HepG2 (cell line): ENCODE measurements around the gene PCSK5. TPM values are rescaled to one million over a fixed set of nuclear protein-coding genes. Genes with fewer than 3 reads are reported as not detected.
A peak's percentile ranks its signal among the peaks of the same experiment; 100 is the strongest.

ENCODE experiments used
- ATF2 ChIP-seq: sonication (generic); formaldehyde crosslinking; IDR thresholded peaks from 2 replicates; pipeline ENCODE4 v1.4.0; 2020; ENCODE audit warnings: missing genetic modification reagents
- CAMTA2 ChIP-seq: sonication (generic); formaldehyde crosslinking; IDR thresholded peaks from 2 replicates; pipeline ENCODE4 v1.4.0; 2020; ENCODE audit warnings: mild to moderate bottlenecking, missing genetic modification reagents, borderline replicate concordance
- ELF4 ChIP-seq: sonication (generic); formaldehyde crosslinking; IDR thresholded peaks from 2 replicates; pipeline ENCODE4 v1.5.0; 2020; ENCODE audit warnings: missing genetic modification reagents, mild to moderate bottlenecking, moderate library complexity, borderline replicate concordance
- FOXA3 ChIP-seq: IDR thresholded peaks from 2 replicates; pipeline ENCODE4 v1.6.1; 2016; ENCODE audit warnings: missing genetic modification reagents, missing compliant biosample characterization
- HDAC6 ChIP-seq: fragments of 200-600 bp; sonication (generic); IDR thresholded peaks from 2 replicates; pipeline ENCODE4 v1.7.0; 2017; ENCODE audit warnings: mild to moderate bottlenecking, antibody characterized with exemption, low read length, low read depth
- HIC2 ChIP-seq: sonication (generic); formaldehyde crosslinking; IDR thresholded peaks from 2 replicates; pipeline ENCODE4 v1.9.0; 2022; ENCODE audit warnings: low read depth, missing genetic modification reagents
- LRRFIP1 ChIP-seq: sonication (generic); formaldehyde crosslinking; conservative IDR thresholded peaks from 2 replicates; pipeline ENCODE4 v1.4.0; 2020; ENCODE audit warnings: missing genetic modification reagents
- MED8 ChIP-seq: sonication (generic); formaldehyde crosslinking; IDR thresholded peaks from 2 replicates; pipeline ENCODE4 v1.8.1; 2023; ENCODE audit warnings: mild to moderate bottlenecking, missing genetic modification reagents; ENCODE audit not compliant: insufficient replicate concordance
- PHB2 ChIP-seq: fragments of 450-650 bp; IDR thresholded peaks from 2 replicates; pipeline ENCODE4 v1.6.1; 2018; ENCODE audit not compliant: partially characterized antibody
- SALL2 ChIP-seq: sonication (generic); formaldehyde crosslinking; IDR thresholded peaks from 2 replicates; pipeline ENCODE4 v1.8.1; 2023; ENCODE audit warnings: mild to moderate bottlenecking, missing genetic modification reagents, inconsistent platforms
- SMAD3 ChIP-seq: sonication (generic); formaldehyde crosslinking; IDR thresholded peaks from 2 replicates; pipeline ENCODE4 v1.4.0; 2020; ENCODE audit warnings: missing genetic modification reagents
- TBX3 ChIP-seq: fragments of 450-650 bp; IDR thresholded peaks from 2 replicates; pipeline ENCODE4 v1.6.1; 2017; ENCODE audit warnings: antibody characterized with exemption, mild to moderate bottlenecking, inconsistent platforms, borderline replicate concordance
- ZFP1 ChIP-seq: IDR thresholded peaks from 2 replicates; pipeline ENCODE4 v1.6.1; 2016
- ZIK1 ChIP-seq: sonication (generic); formaldehyde crosslinking; IDR thresholded peaks from 2 replicates; pipeline ENCODE4 v1.5.0; 2020; ENCODE audit warnings: mild to moderate bottlenecking, low read depth, missing genetic modification reagents, borderline replicate concordance
- ZNF367 ChIP-seq: sonication (generic); formaldehyde crosslinking; IDR thresholded peaks from 2 replicates; pipeline ENCODE4 v1.4.0; 2020; ENCODE audit warnings: missing genetic modification reagents, borderline replicate concordance
- ZNF432 ChIP-seq: sonication (generic); formaldehyde crosslinking; IDR thresholded peaks from 2 replicates; pipeline ENCODE4 v1.5.0; 2020; ENCODE audit warnings: missing genetic modification reagents, mild to moderate bottlenecking, borderline replicate concordance
- ZNF543 ChIP-seq: sonication (generic); formaldehyde crosslinking; IDR thresholded peaks from 2 replicates; pipeline ENCODE4 v1.4.0; 2020; ENCODE audit warnings: mild to moderate bottlenecking, missing genetic modification reagents
- ZNF644 ChIP-seq: IDR thresholded peaks from 2 replicates; pipeline ENCODE4 v1.6.1; 2016; ENCODE audit warnings: low read depth
- ZNF839 ChIP-seq: sonication (generic); formaldehyde crosslinking; IDR thresholded peaks from 2 replicates; pipeline ENCODE4 v1.4.0; 2020; ENCODE audit warnings: missing genetic modification reagents, mild to moderate bottlenecking, borderline replicate concordance
- polyA plus RNA-seq, 8 experiments: library from polyadenylated mRNA; depleted of rRNA in 3 of 8; stranded (reverse) in 7 of 8; unstranded in 1 of 8; fragments of >200 nt; fragmentation: Illumina TruSeq in 4 of 8; extraction: Trizol in 4 of 8; gene quantifications; 2 replicates each; pipeline versions ENCODE4 v1.2.1 to v1.2.3, GENCODE V29; 2011 to 2016; ENCODE audit warnings: low read depth in 4 of 8, missing spikeins in 1 of 8, mixed read lengths in 1 of 8; ENCODE audit not compliant: insufficient read depth in 1 of 8
- total RNA-seq, 5 experiments: library from RNA; depleted of rRNA; stranded (reverse); fragments of >200 nt; fragmentation: Illumina TruSeq; extraction: Trizol; gene quantifications; 2 replicates each; pipeline ENCODE4 v1.2.3, GENCODE V29; 2016; ENCODE audit warnings: low read depth in 1 of 5
- TF ChIP-seq, protein P1 (sequence below): sonication (generic); formaldehyde crosslinking; IDR thresholded peaks from 2 replicates; pipeline ENCODE4 v1.5.0; 2020; ENCODE audit warnings: mild to moderate bottlenecking, missing genetic modification reagents
- TF ChIP-seq, protein P2 (sequence below): sonication (generic); formaldehyde crosslinking; IDR thresholded peaks from 2 replicates; pipeline ENCODE4 v1.5.0; 2020; ENCODE audit warnings: missing genetic modification reagents

Gene PCSK5
- total and polyA plus RNA-seq, 2 of the 13 experiments (the other 11 are each of a cell fraction or from before 2014, with no cell fraction given): 0.55 to 0.66 TPM

DNA sequence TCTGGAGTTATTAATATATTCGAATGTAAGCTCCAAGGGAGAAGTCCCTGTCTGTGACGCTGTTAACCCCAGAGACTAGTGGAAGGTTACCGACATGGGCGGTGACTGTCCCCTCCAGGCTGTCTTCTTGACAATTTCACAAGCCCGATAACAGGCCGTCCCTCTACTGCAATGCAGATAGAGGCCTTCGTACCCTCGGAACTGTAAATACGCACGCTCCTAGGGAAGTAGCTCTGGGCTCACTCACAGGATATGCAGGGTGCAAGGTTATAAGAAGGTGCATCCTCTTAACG is 504.4 kb downstream of the PCSK5 start (continued):
- TF ChIP-seq, protein P1, sequence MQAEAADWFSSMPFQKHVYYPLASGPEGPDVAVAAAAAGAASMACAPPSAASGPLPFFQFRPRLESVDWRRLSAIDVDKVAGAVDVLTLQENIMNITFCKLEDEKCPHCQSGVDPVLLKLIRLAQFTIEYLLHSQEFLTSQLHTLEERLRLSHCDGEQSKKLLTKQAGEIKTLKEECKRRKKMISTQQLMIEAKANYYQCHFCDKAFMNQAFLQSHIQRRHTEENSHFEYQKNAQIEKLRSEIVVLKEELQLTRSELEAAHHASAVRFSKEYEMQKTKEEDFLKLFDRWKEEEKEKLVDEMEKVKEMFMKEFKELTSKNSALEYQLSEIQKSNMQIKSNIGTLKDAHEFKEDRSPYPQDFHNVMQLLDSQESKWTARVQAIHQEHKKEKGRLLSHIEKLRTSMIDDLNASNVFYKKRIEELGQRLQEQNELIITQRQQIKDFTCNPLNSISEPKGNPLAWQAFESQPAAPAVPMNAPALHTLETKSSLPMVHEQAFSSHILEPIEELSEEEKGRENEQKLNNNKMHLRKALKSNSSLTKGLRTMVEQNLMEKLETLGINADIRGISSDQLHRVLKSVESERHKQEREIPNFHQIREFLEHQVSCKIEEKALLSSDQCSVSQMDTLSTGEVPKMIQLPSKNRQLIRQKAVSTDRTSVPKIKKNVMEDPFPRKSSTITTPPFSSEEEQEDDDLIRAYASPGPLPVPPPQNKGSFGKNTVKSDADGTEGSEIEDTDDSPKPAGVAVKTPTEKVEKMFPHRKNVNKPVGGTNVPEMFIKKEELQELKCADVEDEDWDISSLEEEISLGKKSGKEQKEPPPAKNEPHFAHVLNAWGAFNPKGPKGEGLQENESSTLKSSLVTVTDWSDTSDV: no peak
- TF ChIP-seq, protein P2, sequence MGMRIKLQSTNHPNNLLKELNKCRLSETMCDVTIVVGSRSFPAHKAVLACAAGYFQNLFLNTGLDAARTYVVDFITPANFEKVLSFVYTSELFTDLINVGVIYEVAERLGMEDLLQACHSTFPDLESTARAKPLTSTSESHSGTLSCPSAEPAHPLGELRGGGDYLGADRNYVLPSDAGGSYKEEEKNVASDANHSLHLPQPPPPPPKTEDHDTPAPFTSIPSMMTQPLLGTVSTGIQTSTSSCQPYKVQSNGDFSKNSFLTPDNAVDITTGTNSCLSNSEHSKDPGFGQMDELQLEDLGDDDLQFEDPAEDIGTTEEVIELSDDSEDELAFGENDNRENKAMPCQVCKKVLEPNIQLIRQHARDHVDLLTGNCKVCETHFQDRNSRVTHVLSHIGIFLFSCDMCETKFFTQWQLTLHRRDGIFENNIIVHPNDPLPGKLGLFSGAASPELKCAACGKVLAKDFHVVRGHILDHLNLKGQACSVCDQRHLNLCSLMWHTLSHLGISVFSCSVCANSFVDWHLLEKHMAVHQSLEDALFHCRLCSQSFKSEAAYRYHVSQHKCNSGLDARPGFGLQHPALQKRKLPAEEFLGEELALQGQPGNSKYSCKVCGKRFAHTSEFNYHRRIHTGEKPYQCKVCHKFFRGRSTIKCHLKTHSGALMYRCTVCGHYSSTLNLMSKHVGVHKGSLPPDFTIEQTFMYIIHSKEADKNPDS (CRISPR knock-in tag): no peak
- TF ChIP-seq HDAC6 (no peak), MED8 (CRISPR knock-in tag) (no peak), LRRFIP1 (CRISPR knock-in tag) (no peak), TBX3 (no peak), SALL2 (CRISPR knock-in tag) (no peak), ELF4 (CRISPR knock-in tag) (no peak), ATF2 (no peak), ZNF543 (CRISPR knock-in tag) (no peak), FOXA3 (peak; percentile 78), ZNF644 (CRISPR knock-in tag) (0 out of 2 replicates have a peak, but pooled peaks have one; percentile 11), CAMTA2 (CRISPR knock-in tag) (no peak), ZNF367 (CRISPR knock-in tag) (no peak), ZNF839 (CRISPR knock-in tag) (no peak), ZFP1 (no peak), ZIK1 (CRISPR knock-in tag) (no peak), SMAD3 (CRISPR knock-in tag) (peak; percentile 76; the same call in 1 of the 2 replicates), PHB2 (no peak), ZNF432 (CRISPR knock-in tag) (no peak), HIC2 (CRISPR knock-in tag) (no peak)
